Measurements from ENCODE around the gene CTDSPL. TPM values are rescaled to one million over a fixed set of nuclear protein-coding genes. Genes with fewer than 3 reads are reported as not detected.
A peak's percentile ranks its signal among the peaks of the same experiment; 100 is the strongest.
"Not testable (repeated sequence)": the region's sequence is repeated elsewhere in the genome, so short reads cannot be mapped to it uniquely, and the experiment has no call there.

Gene CTDSPL
- total RNA-seq, 2 donors from 2014 or later: 59.3 to 60.3 TPM

DNA sequence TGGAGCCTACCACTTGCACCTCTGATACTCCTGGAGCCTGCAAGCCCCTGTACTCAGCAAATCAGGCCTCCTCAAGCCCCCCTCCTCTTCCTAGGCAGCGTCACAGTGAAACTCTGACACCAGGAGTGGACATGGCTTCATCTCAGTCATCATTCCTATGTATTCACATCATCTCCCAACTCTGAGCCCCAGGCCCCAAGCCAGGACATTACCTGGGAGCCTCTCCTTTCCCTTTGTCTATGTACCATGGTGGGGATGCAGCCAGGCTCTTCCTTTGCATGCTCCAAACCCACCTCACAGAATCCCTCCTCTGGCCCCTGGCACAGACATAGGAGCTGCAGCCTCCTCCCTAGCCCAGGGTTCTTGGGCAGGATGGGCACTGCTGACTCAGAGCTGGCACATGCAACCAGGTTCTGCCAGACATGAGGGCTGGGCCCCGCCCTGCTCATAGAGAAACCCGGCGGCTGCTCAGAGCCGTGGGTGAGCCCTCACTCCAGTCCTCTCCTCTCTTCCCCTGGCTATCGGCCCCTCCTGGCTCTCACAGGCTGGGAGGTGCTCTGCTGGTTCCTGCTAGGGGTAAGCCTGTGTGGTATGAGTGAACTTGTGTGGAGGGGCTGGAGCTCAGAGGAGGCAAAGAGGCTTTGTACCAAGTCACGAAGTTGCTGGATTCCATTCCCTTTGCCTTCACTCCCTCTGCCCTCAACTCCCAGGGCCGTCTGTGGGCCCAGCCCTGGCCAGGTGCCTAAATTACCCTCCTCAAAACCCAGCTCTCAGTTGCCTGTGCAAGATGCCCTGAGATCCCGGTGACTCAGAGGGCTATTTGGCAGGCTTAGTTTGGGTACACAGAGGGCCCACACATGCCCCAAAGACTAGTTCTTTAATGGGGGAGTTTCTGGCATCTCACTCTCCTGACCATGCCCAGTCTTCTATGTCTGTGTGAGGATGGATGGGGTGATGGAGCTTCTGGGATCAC, 169.6 kb downstream of the CTDSPL start:
- H3K4me3 ChIP-seq: no peak overlapping the region
- H3K36me3 ChIP-seq: no peaks in the 10 kb centered on the region
- H3K4me1 ChIP-seq (replicated peaks): peaks cover 7% of the 10 kb centered on the region
- TF ChIP-seq CTCF (IDR thresholded peaks at IDR 0.05) (no peak), POLR2AphosphoS5 (IDR thresholded peaks at IDR 0.05) (peak; percentile 63)
- no peaks in the 10 kb centered on the region for H3K27me3 ChIP-seq (replicated peaks; ENCODE audit: insufficient read depth)
- intact Hi-C loops (cut with DNase I): no loop called here
- 18% methylated on average over 9 of the region's 9 CpGs for WGBS
- DNase-seq (ENCODE audit: low spot score): peak; percentile 83
- H3K9me3 ChIP-seq: no peaks in the 10 kb centered on the region
- peak overlapping the region; percentile 73 to 75 for H3K27ac ChIP-seq

DNA sequence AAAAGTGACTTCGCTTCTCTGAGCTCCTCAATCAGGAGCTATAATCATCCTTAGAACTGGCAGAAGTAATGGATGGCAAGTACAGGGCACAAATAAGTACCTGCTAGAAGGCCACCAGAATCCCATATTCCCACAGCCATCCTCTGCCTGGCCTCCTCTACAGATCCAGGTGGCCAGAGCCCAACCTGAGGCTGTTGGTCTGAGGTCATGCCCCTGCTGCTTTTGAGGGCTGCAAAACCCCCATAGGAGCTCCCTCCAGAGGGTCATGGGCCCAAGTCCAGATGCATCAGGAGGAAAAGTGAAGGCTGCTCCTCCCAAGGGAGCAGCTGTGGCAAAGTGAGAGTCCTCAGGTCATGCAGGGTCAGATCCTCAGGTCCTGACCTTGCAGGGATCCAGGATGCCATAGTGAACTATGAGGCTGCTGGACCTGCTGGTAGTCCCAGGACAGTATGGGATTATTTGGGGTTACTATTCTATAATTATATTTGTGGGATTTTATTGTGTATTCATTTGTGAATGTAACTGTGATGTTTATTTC, 170.7 kb downstream of the CTDSPL start:
- Histone ChIP-seq H3K4me3 (no peak overlapping the region), H3K4me1 (replicated peaks) (peaks cover 7% of the 10 kb centered on the region), H3K27ac (no peak overlapping the region), H3K9me3 (no peaks in the 10 kb centered on the region), H3K27me3 (replicated peaks; ENCODE audit: insufficient read depth) (no peaks in the 10 kb centered on the region), H3K36me3 (no peaks in the 10 kb centered on the region)
- WGBS: 100% methylated on average over 1 of the region's 1 CpG
- intact Hi-C loops (cut with DNase I): no loop called here
- DNase-seq (ENCODE audit: low spot score): no peak
- TF ChIP-seq POLR2AphosphoS5 (IDR thresholded peaks at IDR 0.05): no peak
- TF ChIP-seq CTCF (IDR thresholded peaks at IDR 0.05): no peak
- TF ChIP-seq POLR2A (IDR thresholded peaks at IDR 0.05): no peak

DNA sequence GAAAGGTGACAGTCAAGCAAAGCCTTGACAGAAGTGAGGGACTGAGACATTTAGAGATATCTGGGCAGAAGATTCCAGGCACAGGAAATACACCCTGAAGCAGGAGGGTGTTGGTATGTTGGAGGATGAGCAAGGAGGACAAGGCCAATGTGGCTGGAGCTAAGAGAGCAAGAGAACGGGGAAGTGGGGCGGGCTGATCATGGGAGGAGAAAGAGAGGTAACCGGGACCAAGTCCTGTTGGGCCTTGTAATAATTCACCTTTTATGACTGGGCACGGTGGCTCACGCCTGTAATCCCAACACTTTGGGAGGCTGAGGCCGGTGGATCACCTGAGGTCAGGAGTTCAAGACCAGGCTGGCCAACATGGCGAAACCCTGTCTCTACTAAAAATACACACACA, 171.9 kb downstream of the CTDSPL start:
- H3K9me3 ChIP-seq; H3K36me3 ChIP-seq; H3K27me3 ChIP-seq (replicated peaks; ENCODE audit: insufficient read depth); intact Hi-C loops (cut with DNase I); DNase-seq (ENCODE audit: low spot score); H3K4me1 ChIP-seq (replicated peaks); H3K4me3 ChIP-seq; H3K27ac ChIP-seq: not testable (repeated sequence)
- WGBS: 82% methylated on average over 7 of the region's 7 CpGs

Small RNA genes within 50 kb of the gene (microRNA-seq; reads per million reads assigned to microRNA genes)
- gene MIR26A1: 12.2 reads per million, percentile 54 among the genes with 10 or more reads in this experiment

Small RNA genes within 50 kb of the gene (small RNA-seq; reads per million reads assigned to genes)
- 4.5 to 4.7 reads per million in 2 donors for gene MIR26A1
- gene RF00019: 0 reads per million in 2 donors

Other genes with a start within 250 kb of the CTDSPL start
- 10 to 100 TPM; 29.1 to 29.3 TPM for gene VILL, start 128.9 kb downstream of the CTDSPL start, total RNA-seq
- 100 to 1,000 TPM in 1 of 2 donors, 10 to 100 TPM in 1; 29.7 to 176 TPM for gene PLCD1, start 167.8 kb downstream of the CTDSPL start, total RNA-seq
- 10 to 100 TPM in 1 of 2 donors, under 1 TPM in 1; 0.32 to 13.1 TPM for gene DLEC1, start 177.3 kb downstream of the CTDSPL start, total RNA-seq

All from prostate gland (tissue), 2 donors.